Activated CD4-positive, CD25-positive, alpha-beta regulatory T cell treated with anti-CD3 and anti-CD28 coated beads, Interleukin-2, amount 50 U/mL, for 24 hours (primary cell): ENCODE results near the gene MTURN.
"Not testable (repeated sequence)": the region's sequence is repeated elsewhere in the genome, so short reads cannot be mapped to it uniquely, and the experiment has no call there.

ENCODE experiments used
- ATAC-seq, 2 donors: fragments of 150-1000 bp; cut with Tn5 transposase; one replicate each; pipeline ENCODE4 v1.10.0; 2021; ENCODE audit warnings: mild to moderate bottlenecking in 1 of 2, moderate library complexity in 1 of 2

MTURN gene

DNA sequence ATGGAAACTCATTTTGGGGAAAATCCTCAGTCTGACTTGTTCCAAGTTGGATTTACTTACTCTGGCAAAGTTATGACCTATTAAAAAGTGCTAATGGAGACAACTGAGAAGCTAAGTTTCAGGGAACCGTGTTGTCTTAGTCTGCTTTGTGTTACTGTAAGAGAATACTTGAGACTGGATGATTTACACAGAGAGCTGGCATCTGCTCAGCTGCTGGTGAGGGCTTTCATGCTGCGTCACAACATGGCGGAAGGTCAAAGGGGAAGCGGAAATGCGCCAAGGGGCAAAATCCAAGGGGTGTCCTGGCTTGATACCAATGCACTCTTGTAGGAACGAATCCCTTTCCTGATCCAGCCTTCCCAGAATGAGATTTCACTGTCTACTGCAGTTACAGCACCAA, 46.4 kb downstream of the MTURN start:
- no peak for ATAC-seq

DNA sequence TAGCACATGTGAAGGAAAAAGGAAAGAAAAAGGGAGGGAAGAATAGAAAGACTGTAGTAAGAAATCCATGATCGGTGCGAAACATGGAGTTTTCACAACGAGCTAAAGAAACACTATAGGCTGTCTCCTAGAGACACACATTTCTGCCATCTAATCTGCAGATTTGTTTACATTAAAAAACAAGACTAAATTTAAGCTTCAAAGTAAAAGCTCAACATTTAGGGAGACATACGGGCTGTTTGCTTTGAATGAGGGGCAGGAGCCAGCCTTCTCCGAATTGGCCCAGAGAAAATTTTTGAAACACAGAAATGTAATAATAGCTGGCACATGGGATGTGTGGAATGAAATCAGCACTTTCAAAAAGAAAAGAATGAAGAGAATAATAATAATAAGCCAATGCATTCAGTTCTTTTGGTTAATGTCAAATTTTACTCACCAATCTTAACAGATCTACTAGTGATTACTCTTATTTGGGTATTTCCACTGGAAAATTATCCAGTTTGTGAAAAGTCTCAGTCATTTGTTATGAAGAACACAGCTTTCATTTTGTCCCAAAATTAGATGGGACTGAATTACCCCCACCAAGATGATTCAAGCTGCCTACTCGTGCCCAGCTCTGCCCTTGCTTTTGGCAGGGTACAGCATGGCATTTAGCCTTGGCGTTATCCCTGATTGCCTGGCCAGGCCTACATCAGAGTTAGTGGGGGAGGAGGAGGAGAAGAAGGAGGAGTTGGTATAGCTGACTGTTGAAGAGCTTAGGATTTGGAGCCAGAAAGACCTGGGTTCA, 47.1 kb downstream of the MTURN start:
- no peak for ATAC-seq

DNA sequence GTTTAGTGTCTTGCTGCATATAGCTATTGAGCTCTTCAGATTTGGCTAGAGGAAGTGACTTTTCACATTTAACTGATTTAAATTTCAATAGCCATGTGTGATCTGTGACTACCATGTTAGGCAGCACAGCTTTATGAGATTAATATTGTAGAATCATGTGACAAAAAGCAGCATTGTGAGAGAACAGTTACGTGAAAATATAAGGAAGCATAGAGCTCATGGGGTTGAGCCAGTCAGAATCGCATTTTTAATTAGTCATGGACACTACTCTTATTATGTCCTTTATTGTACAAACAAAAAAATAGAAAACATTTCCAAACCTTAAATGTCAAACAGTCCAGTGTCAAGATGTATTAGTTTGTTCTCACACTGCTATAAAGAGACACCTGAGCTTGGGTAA, 48.0 kb downstream of the MTURN start:
- no peak for ATAC-seq

DNA sequence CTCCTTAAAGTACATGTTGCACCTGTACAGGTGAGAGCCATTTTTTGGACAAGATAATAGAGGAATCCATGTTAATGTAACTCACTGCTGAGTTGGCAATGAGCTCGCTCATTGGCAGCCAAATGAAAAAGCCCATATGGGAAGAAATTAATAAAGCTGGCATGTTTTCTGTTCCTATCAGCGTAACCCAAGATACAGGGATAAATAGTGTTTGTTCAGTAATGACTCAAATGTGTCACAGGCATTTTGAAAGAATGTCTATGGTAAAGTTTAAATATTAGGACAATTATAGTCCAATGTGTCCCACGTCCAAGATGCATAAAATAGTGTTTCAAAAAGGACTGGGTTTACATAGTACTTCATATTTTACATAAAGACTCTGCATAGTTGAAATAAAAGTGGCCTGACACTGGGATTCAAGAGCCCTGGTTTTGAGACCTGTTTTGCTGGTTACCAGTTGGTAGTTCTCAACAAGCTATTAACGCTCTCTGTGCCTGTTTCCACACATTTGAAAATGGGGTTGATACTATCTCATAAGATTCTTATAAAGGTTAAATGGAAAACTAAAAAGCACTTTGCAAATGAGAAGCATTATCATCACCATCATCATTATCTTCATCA, 49.1 kb downstream of the MTURN start:
- no peak for ATAC-seq

DNA sequence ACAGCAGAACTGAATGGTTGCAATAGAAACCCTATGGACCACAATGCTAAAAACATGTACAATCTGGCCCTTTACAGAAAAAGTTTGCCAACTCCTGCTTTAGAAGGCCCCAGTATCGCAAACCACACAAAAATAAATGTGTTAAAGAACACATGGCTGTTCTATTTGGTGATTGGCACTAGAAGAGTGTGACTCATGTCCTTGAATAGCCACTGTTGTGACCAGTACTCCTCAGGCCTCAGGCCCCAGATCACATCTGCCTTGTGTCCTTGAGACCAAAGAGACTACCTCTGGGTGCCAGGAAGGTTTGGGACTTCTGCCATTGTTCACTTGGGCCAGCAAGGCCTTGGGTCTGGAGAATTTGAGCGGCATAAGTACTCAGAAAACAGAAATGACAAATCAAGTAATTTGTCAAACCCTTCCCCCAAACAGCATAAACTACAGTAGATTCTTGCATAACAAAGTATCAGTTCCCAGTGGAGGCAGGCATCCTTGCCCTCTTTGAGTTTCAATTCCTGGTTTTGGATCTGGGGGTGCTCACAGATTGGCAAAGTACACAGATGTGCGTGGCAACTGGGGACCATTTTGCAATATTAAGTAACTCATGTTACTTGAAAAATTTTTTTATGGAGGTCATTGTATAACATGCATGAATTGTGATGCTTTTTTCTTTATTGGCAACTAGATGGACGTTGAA, 50.2 kb downstream of the MTURN start:
- ATAC-seq: no peak

DNA sequence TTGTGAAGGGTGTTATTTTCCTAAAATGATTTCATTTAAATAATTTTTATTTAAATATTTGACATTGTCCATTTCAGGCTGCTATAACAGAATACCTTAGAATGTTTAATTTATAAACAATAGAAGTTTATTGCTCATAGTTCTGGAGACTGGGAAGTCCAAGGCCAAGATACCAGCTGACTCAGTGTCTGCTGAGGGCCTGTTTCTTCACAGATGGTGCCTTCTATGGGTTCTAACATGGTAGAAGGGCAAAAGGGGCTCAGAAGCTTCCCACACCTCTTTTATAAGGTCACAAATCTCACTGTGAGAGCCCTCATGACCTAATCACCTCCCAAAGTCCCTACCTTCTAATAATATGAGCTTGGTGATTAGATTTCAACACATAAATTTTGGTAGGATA, 50.7 kb downstream of the MTURN start:
- ATAC-seq: no peak

DNA sequence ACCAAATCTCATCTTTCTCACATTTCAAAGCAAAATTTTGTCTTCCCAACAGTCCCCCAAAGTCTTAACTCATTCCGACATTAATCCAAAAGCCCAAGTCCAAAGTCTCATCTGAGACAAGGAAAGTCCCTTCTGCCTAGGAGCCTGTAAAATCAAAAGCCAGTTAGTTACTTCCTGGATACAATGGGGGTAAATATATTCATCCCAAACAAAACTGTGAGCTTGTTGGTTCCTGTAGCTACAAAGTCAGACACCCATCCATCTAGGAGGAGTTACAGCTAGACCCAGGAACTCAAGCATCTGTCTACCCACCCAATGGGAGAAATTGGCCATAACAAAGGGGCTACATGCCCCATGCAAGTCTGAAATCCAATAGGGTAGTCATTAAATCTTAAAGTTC, 51.9 kb downstream of the MTURN start:
- no peak for ATAC-seq

DNA sequence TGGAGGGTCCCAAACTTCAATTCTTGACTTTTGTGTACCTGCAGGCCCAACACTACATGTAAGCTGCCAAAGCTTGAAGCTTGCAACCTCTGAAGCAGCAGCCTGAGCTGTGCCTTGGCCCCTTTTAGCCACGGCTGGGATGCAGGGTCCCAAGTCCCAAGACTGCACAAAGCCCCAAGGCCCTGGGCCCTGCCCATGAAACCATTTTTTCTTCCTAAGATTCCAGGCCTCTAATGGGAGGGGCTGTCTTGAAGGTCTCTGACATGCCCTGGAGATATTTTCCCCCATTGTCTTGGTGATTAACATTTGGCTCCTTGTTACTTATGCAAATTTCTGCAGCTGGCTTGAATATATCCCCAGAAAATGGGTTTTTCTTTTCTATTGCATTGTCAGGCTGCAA, 52.7 kb downstream of the MTURN start:
- no peak for ATAC-seq

DNA sequence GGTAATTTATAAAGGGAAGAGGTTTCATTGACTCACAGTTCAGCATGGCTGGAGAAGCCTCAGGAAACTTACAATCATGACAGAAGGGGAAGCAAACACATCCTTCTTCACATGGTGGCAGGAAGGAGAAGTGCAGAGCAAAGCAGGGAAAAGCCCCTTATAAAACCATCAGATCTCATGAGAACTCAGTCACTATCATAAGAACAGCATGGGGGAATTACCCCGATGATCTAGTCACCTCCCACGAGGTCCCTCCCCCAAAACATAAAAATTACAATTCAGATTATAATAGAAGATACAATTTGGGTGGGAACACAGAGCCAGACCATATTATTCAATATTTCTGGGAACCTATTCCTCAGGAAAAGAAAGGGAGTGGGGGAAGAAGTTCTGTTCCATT, 53.6 kb downstream of the MTURN start:
- not testable (repeated sequence) for ATAC-seq

DNA sequence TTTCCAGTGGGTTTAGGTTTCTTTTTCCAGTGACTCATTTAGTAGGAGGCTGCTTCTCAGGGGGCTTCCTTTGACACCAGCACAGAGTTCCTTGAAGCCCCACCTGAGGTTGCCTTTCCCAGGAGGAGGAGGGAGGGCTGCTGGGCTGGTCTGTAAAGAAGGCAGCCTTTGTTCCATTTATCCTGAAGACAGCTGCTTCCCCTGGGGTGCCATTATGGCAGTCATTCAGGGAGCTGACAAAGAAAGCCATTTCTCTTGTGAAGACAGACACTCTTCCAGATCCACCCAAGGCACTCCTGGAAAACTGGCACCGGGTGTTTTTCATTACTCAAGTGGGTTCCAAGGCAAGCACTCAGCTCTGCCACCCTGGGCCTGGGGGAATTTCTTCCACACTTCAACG, 54.0 kb downstream of the MTURN start:
- ATAC-seq: no peak

DNA sequence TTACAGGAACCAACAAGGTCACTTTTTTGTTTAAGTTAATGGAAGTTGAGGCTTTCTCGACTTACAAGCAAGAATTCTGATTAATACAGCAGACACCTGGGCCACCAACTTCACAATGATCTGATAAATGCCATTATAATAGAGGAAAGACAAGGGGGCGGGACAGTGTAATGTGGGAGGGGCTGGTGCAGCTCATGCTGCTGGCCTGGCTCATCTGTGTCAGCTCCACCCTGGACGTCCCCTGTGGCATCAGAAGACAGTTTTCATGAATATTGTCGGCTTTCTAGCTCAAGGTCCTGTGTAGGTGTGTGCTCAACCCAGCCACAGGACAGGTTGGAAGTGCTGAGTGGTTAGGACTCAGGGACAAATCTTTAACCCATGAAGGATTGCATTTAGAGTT, 57.0 kb downstream of the MTURN start:
- ATAC-seq: no peak

DNA sequence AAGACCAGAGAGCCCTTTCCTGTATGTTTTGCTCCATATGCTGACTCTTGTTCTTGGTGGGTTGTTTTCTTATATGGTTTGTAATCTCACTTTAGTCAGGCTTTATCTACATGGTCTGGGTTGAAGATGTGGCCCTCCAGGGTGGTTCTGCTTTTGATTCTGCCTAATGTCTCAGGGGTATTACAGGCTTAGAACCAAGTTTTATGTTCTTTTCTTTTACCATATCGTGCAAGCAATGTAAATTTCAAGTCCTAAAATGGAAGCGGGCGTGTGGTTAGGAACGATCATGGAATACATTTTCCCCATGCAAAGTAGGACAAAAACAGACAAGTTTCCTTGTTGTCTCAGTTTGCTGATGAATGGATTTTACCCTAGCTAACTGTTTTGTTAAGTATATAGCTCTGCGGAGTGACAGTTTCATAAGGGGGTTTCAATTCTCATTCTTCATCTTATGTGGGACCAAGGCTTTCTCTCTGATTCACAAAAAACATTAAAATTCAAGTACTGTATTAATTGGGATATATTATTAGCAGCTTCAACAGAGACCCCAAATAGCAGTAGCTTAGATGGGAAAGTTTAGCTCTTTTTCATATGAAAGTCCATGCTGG, 58.7 kb downstream of the MTURN start:
- no peak for ATAC-seq

DNA sequence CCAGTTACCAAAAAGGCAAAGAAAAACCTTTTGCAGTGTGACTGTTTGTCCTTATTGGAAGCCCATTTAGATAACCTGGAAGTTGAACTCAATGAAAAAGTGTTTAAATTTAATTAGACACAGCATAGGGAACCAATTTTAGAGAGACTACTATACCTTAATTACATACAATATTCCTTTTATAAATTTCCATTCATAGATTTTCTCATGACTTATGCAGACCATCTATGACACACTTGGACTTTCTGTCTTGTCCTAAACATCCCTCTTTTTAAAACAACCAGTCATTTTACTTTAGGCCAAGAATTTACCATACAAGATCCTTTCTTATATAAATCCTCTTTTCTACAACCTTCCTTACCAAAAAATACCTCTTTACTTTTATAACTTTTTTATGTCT, 61.6 kb downstream of the MTURN start:
- no peak for ATAC-seq

DNA sequence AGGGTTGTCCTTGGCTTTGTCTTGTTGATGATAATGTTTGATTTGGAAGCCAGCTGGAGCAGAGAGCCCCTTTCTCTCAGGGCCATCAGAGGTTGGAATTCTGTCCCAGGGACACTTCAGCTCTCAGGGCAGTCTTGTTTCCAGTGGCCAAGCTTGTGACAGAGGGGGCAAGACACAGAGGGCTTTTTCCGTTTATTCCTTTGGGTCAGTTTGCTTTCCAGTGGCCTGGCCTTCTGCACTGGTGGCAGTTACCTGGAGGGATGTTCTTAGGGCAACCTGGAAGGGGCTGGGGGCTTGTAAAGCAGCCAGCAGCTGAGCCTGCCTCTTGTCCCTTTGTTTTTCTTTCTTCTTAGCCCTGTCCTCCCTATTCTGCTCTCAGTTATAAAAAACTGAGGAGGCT, 62.7 kb downstream of the MTURN start:
- ATAC-seq: no peak

DNA sequence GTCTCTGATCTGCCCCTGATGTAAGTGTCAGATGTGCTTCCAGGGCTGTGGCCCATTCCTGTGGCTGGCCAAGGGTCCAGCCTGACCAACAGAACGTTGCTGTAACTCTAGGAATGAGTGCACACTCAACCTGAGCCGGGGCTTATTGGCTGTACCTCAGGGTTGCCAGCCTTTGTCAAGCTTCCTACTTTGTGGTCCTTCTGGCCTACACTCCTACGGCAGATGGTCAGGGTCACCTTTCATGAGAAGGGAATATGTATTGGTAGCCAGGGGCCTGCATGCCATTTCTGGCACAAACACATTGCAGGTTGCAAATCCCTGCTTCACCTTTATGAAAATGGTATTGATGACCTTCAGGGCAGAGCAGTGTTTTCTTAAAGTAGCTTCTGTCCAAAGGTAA, 64.5 kb downstream of the MTURN start:
- ATAC-seq: no peak

DNA sequence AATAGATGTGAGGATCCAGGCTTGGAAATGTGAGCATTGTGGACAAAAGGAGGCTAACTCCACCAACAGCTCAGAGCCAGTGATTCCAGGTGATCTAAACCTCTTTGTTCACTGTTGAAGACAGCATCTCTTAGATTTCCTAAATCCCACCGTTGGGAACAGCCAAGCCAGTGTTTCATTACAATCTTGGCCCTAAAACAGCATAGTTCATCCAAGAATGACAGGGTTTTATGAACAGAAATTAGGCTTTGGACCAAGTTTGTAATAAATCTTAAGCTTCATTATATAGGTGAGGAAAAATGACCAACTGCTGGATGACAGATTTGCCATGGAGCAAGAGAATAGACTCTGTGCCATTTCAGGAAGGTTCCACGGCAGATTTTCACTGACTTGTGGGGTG, 65.8 kb downstream of the MTURN start:
- no peak for ATAC-seq

DNA sequence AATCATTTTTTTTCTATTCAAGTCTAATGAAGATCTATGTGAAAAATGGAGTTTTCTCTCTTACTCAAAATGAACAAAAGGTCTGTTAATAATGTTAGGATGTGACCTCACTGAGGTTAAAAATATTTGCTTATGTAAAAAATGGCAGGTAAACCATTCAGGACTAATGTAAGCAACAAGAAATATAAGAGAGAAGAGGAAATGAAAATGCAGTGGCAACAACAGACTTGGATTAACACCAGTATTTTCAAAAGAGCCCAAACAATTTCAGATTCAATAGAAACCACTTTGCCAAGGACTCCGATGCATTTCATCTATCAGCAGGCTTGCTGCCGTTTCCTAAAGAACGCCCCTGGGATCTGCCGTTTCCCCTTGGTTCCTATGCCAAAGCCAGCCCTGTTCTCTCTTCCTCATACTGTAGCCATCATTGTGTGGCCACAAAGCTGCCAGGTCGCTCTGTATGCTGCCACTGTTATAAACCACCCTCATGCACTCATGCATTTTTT, 66.4 kb downstream of the MTURN start:
- no peak for ATAC-seq

DNA sequence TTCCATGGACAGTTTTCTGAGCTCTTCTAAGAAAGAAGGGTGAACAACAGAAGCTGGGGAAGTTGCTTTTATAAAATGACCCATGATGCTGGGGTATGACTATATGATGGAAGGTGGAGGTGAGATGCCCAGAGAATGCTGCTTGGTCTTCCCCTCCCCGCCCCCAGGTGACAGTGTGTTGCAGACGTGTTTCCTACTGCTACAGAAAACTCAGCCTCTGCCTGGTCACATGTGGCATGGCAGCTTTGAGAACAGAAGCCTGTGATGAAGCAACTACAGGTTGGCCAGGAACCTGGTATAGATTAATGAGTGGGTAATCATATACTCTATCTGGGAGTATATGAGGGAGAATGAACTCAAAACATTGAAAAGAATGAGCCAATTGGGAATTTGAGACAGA, 67.1 kb downstream of the MTURN start:
- ATAC-seq: no peak

DNA sequence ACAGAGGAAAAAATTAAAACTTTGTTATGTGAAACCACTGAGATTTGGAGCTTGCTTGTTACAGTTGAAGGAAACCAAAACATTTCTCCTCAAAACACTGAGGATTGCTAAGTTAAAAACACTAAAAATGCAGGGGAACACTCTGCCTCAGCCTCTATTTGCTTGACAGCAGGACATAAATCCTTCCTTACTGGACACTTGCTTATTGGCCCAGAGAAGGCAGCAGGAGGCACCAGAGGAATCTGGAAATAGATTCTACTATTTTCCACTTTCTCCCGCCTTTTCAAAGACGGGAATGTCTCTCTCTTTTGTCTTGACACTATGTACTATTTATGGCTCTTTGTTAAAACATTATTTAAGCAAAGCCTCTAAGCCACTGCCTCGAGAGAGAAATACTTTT, 67.9 kb downstream of the MTURN start:
- no peak for ATAC-seq

DNA sequence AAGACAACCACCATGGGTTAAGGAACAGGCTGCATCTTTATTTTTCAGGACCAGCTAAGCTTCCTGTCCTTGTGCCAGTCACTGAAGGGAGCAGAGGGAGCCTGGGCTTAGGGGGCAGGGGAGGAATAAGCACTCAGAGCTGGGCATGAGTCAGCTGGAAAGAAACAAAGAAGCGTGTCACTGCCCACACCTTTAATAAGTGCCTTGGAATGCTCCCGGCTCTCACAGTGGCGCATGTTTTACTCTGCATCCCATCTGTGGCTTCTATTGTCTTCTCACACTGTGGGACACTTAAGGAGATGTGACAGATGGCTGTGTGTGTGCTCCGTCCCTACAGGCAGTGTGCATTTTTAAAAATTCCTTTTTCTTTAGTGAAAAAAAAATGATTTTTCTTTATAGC, 71.7 kb downstream of the MTURN start:
- ATAC-seq: no peak

DNA sequence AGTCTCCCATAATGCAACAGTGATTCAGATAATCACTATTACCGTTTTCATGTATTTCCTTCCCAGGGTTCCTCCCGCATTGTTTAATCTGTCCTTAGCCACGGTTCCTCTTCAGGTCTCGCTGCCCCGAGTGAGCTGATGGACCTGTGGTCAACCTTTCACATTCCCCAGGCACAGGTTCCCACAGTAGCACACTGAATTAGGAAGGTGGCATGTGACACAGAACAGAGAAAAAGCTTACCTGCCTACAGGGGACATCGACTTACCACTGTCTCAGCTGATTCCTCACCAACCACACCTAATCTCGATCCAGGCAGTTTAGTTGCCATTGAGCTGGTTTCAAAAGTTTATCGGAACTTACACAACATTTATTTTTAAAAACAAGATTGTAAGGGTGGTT, 72.2 kb downstream of the MTURN start:
- no peak for ATAC-seq

DNA sequence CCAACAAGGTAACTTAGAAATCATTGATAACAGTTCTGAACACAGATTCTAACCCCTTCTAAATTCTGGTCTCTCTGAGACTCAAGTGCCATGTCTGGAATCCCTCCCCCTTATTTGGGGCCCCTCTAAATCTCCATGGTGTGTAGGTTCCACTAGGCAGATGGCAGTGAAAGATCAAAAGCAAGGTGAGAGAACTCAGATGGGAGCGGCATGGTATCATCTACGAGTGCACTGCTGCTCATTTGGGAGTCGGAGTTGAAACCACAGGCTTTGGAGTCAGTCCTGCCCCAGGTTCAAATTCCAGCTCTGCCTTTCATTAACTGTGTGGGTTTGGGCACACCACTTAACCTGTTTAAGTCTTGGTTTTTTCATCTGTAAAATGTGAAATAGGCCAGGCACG, 72.6 kb downstream of the MTURN start:
- no peak for ATAC-seq

DNA sequence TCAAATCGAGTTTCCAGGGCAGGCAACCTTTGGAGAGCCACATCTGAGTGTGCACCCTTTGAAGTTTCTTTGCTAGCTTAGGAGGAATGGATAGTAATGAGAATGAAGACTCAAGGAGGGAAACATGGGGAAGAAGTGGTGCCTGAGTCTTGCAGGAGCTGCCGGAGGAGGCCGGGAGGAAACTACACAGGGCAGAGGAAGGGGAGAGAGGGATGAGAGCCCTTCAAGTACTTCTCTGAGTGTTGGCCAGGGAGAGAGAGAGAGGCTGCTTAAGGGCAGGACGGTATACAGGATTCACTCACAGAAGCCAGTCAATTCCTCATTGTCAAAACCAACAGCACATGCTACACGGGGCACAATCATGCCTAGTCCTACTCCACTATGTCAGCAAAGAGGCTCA, 75.2 kb downstream of the MTURN start:
- ATAC-seq: no peak
